HuH-7.5 (cell line): ENCODE results near the gene SLC5A1.
A peak's percentile ranks its signal among the peaks of the same experiment; 100 is the strongest.

Source experiments
- DNase-seq: peaks from one replicate; pipeline ENCODE4 v3.0.0; 2011; ENCODE audit warnings: low spot score

SLC5A1 gene

DNA sequence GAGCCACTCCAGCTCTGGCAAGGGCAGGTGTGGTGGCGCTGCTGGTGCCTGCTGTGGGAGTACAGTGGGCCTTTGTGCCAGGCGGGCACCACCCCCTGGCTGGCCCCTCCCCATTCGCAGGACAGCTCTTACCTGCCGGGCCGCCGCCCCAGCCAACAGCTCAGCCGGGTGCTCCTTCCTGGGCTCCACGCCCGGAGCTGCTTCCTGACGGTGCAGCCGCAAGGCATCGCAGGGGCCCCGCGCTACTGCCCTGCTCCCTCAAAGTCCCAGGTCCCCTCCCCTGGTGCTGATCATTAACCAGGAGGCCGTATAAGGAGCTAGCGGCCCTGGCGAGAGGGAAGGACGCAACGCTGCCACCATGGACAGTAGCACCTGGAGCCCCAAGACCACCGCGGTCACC lies at the start of gene SLC5A1:
Gene SLC5A1 (plus strand): TSS at position 338 of the 400 bp plus-strand sequence. CDS start 21 bp downstream, at position 359.
- no peak for DNase-seq

DNA sequence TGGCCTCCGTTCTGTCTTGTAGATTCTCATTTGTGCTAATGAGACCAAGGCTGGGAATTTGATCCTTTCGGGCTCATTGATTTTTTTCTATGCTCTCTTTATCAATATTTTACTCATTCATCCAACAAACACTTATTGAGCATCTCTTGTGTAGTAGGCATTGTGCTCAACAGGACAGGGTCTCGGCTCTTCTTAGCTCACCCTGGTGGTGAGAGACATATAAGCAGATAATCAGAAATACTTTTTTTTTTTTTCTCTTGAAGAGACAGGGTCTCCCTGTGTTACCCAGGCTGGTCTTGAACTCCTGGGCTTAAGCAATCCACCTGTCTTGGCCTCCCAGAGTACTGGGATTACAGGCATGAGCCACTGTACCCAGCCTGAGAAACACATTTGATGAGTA lies 48.0 kb upstream of the SLC5A1 start:
- DNase-seq, result no peak

DNA sequence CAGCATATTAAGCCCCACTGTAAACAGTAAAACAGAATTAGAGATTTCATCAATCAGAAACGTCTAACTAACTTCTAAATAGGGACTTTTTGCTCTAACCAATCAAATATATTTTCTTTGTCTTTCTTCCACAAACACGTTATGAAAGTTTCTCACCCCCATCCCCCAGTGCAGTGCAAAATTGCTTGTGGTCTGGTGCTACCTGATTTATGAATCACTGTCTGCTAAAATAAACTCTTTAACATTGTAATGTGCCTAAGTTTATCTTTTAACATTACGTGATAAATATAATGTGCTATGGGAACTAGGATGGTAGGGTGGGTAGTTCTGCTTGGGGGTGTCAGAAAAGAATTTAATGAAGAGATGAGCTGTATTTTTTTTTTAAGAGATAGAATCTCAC lies 47.3 kb upstream of the SLC5A1 start:
- no peak for DNase-seq

DNA sequence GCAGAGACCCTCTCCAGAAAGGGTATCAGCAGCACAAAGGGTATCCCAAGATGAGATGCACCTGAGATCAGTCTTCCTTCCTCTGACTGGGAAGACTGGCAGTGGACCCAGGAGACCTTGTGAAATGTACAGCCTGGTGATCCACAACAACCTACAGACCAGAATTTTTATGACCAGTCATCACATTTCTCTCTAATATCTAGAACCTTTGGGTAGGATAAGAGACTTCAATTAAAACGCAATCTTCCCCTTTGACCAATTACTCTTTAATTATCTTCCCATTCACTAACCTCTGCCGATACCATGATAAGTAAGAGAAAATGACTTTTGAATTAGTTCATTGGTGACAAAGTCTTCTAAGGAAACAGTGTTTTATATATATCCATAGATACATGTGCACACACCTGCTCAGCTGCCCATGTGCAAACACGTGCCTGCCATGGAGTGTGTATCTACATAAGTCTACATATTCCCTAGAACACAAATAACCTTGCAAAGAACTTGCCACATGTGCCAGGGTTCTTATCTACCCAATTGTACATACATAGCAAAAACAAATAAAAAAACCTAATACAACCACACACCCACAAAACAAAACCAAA lies 44.2 kb upstream of the SLC5A1 start:
- no peak for DNase-seq

DNA sequence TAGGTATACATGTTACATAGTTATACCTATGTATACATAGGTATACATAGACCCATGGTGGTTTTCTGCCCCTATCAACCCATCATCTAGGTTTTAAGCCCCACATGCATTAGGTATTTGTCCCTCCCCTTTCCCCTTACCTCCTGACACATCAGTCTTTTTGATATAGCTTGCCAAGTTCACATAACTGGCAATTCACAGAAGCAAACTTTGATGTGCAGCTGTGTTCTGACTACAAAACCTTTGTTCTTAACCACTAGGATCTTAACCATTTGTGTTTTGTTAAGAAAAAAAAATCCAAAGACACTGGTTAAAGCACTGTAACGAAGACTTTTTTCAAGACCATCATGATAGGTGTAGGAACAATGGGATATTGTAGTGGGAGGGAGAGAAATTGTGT lies 42.9 kb upstream of the SLC5A1 start:
- DNase-seq, result no peak

DNA sequence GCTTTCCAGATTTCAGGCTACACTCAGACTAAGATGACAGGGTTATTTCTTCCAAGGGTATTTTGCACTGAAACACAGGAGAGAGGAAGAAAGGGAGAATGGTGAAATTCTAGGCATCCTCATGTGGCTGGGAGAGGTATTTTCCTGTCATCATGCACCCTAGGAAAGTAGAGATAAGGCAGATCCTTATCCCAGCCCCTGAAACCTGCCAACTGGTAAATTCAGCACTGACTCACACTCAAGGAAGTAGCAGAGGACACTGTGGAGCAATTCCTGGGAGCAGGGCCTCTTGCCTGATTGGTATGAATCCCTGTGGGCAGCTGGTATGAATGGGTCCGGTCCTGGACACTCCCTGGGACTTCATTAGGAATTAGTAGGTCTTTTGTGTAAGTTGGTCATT lies 37.6 kb upstream of the SLC5A1 start:
- DNase-seq, result no peak

DNA sequence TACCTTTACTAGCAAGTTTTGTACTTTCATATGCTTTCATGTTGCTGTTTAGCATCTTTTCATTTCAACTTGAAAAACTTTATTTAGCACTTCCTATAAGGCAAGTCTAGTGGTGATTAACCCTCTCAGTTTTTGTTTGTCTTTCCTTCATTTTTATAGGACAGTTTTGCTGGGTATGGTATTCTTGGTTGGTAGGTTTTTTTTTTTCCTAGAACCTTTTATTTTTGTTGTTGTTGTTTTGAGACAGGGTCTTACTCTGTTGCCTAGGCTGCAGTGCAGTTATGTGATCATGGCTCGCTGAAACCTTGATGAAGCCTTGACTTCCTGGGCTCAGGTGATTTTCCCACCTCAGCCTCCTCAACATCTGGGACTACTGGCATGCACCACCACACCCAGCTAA lies 29.9 kb upstream of the SLC5A1 start:
- DNase-seq, result no peak

DNA sequence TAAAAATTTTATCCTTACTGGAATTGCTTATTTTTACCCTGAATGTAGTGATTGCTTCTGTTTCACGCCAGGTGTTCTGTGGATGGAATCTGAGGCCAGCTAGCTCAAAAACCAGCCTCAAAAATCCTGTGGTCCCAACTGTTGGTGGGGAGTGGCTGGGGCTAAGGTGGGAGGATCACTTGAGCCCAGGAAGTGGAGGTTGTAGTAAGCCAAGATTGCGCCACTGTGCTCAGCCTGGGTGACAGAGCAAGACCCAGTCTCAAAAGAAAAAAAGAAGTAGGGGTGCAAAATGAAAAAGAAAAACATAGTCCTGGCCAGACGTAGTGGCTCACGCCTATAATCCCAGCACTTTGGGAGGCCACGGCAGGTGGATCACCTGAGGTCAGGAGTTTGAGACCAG lies 27.0 kb upstream of the SLC5A1 start:
- DNase-seq, result no peak

DNA sequence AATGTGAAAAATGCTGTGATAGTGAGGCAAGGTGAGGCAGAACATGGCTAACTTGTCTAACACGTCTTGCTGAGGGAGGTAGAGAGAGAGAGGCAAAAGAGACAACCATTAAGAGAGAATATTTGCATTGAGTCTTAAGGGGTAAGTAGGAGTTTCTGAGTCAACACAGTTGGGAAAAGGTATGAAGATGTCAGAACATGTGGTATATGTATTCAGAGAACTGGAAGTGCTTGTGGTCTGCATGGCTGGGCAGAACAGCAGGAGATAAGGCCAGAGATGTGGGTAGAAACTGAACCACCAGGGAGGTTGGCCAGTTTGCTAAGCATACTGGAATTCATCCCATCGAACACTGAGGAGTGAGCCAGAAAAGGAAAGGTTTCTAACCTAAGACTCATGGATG lies 25.0 kb upstream of the SLC5A1 start:
- DNase-seq, result no peak

DNA sequence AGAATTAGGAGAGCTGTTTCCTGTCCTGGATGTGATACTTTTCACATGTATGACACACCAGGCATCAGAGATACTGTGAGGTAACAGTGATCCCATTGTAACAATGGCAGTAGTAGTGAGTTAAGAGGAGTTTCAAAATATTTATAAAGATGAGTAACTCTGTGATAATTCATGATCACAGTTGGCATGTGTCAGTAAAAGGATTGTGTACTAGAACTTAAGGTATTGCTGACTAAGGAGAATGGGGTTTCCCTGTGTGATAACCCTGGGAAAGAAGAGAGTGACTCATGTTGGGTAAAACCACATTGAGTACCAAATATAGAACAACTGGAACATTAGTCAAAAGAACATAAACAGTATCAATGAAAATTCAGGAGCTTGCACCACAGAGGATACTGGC lies 22.9 kb upstream of the SLC5A1 start:
- DNase-seq, result no peak

DNA sequence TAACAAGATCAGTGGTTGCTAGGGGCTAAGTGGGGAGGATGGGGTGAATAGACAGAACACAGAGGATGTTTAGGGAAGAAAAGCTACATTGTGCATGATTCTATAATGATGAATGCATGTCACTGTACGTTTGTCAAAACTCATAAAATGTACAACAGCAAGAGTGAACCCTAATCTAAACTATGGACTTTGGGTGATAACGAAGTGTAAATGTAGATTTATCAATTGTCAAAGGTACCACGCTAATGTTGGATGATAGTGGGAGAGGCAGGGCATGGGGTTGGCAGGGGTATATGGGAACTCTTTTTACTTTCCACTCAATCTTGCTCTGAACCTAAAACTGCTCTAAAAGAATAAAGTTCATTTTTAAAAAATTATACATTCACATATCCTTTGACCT lies 21.3 kb upstream of the SLC5A1 start:
- DNase-seq, result no peak

DNA sequence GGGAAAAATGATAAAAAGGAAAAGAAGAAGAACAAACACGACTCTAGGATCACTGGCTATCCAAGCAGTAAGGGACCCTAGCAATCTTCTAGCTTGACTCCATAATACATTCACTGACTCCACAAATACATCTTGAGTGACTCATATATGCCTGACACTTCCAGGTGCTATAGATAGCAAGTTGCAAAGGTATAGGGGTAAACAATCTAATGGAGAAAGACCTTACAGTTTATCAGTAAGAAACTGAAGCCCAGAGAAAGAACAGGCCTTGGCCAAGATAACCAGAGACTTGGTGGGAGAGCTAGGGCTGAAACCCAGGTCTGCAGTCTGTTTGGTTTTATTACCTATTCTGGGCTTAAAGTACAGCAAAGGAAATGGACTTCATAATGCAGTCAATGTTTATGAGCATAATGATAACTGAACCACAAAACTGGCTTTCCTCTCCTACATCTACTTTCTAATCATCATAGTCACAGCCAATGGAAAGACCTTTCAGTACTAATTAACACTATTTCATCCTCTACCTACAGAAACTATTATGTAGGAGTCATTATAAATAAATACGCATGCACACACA lies 19.7 kb upstream of the SLC5A1 start:
- DNase-seq, result no peak

DNA sequence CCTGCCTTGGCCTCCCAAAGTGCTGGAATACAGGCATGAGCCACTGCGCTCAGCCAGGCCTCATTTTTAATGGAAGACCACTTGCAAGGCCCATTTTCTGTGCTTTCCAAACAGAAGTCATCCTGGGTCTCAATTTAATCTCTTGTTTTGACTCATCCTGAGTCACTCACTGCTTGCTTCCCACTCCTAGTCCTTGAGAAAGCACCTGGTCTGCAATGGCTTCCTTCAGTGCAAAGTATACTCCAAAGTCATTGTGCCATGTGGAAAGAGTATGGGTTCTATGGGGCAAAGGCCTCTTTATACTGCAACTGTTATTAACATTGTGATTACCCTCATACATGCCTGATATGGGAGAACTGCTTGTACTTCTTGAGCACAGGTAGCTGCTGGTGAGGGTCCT lies 18.3 kb upstream of the SLC5A1 start:
- DNase-seq, result no peak

DNA sequence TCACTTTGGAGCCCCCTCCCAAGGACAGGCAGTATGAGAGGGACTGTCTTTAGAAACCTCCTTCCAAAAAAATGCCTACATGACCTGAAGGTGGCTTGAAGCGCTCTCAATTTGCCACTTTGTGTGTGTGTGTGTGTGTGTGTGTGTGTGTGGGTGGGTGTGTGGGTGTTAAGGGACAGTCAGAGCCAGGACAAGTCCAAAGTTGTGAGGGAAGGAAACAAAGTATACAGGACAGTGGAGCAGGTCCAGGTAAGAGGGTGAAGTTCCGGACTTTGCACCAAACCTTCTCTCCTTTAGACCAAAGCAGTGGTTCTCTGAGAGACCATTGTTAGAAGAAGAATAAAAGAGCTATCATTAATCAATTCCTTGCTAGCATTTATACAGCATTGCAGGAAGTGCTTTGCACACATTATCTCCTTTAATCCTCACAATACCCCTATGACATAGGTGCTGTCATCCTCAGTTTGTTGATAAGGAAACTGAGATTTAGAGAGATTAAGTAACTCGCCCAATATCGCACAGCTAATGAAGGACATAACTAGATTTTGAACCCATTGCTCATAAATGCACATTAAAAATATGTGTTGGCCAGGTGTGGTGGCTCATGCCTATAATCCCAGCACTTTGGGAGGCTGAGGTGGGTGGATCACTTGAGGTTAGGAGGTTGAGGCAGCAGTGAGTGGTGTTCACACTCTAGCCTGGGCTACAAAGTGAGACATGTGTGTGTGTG lies 12.4 kb upstream of the SLC5A1 start:
- no peak for DNase-seq

DNA sequence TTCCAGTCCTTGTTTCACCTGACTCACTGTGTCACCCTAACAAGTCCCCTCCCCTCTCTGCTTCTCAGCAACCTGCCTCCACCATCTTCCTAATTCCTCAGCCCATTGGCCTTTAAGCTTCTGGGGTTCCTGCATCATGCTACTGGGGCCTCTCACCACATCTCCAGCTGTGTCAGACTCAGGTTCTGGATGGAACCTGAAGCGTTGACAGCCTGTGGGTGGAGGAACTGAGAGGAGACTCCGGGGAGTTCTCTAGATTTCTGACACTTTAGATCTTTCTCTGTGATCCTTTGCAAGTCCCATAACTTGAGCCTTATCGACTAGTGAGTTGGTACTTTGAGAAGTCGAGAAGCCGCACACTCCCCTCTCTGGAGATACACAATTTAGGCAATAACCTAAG lies 11.6 kb upstream of the SLC5A1 start:
- no peak for DNase-seq

DNA sequence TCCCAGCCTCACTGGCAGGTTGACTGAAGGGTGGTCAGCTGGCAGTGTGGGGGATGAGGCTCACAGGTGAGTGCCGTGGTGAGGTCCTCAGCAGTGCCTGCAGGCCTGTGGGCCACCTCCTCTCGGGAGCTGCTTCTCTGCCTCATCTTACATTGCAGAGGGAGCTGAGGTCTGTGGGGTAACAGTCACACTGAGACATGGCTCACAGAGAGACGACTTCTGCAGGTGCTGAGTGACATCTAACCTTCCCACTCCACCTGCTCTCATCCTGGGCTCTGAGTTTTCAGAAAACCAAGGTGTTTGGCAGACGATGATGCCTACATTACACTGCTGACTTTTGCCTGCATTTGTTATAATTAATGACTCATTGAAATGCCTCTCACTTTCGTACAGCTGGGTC lies 8.8 kb upstream of the SLC5A1 start:
- no peak for DNase-seq

DNA sequence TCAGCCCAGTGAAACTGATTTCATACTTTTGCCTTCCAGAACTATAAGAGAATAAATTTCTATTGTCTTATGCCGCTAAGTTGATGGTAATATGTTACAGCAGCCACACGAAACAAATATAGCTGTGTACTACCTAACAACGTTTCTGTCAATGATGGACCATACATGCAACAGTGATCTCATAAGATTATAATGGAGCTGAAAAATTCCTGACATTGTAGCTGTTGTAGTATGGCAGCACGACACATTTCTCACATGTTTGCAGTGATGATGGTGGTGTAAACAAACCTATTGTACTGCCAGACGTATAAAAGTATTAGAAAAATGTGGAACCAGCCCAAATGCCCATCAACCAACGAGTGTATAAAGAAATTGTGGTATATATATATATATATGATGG lies 5.8 kb upstream of the SLC5A1 start:
- no peak for DNase-seq

DNA sequence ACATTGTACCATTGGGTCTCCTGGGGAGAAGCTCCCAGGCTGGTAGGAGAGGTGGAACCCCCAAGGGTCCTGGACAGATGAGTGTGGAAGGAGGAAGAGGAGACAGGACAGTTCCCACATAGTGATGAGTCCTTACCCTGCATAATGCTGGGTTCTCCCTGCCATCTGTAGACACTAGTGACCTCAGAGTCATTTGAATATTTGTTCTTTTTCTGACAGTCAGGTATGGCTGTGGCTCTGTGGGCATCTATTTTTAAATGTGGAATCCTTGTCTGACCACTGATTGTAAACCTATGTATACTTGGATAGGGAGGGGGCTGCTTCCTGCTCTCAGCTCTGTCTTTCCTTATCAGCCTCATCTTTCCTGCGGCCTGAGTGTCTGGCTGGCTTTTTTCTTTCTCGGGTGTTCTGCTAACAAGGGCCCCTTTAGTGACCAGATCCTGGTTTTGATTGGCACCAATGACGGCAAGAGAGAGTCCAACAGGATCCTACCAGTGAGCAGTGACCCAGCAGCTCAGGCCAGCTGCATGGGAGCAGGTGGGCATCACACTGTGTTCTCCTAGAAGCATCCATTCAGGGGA lies 2.6 kb upstream of the SLC5A1 start:
- no peak for DNase-seq

DNA sequence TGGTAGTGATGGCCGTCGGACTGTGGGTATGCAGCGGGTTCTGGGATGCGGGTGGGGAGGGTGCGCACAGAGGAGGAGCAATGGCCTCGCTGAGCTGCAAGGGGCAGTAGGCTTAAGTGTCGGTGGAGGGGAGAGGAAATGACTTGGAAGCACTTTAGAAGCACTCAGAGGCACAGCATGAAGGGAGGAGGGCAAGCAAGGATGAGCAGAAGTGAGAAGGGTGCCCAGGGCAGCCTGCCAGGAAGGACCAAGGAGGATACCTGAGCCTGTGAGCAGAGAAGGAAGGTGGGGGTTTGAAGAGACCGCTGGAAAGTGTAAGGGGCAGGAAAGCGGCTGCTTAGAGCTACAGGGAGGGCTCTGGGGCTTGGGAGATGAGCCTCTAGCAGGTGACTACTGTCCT lies 330 bp downstream of the SLC5A1 start:
- DNase-seq, result no peak

DNA sequence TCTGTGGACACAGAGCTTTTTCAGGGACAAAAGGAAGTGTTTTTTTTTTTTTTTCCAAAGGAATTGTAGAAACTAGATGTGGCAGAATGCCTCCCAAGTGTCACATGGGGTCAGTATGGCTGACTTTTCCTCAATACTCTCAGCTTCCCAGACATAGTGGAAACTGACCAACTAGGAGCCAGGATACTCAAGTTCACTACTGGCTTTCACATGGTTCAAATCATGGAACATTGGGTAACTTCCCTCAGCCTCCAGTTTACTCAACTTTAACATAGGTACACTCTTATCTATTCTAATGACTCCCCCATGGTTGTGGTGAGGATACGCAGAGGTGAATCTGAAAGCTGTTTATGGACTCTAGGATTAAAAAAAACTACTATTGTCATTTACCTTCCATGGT lies 1.4 kb downstream of the SLC5A1 start:
- DNase-seq, result no peak

DNA sequence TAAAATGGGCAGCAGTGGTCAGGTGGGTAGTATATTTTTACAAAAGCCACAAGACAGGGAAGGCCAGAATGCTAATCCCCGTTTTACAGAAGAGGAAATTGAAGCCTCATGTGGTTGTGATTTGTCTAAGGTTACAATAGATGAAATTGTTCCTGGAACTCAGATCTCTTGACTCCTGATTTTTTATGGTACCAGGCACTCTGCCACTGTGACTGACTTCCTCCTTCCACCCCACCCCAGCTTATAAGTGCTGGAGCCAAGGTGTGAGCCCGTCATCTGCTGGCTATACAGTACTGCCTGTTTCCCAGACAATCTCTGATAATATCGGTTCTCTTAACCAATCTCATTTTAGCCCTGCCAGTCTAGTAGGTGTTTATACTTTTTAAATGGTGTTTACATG lies 1.9 kb downstream of the SLC5A1 start:
- DNase-seq, result no peak

DNA sequence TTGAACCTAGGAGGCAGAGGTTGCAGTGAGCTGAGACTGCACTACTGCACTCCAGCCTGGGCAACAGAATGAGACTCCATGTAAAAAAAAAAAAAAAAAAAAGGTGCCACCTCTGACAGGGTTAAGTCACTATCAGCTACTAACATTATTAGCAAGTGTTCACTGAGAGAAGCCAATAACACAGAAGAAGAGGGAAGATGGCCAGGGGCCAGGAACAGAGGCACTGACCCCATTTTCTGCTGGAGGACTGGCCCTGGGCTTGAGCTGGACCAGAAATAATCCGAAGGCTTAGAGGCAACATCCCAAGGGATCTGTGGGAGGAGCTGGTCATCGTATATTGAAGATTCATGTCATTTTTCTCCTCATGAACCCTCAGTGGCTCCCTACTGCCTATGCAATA lies 5.0 kb downstream of the SLC5A1 start:
- no peak for DNase-seq

DNA sequence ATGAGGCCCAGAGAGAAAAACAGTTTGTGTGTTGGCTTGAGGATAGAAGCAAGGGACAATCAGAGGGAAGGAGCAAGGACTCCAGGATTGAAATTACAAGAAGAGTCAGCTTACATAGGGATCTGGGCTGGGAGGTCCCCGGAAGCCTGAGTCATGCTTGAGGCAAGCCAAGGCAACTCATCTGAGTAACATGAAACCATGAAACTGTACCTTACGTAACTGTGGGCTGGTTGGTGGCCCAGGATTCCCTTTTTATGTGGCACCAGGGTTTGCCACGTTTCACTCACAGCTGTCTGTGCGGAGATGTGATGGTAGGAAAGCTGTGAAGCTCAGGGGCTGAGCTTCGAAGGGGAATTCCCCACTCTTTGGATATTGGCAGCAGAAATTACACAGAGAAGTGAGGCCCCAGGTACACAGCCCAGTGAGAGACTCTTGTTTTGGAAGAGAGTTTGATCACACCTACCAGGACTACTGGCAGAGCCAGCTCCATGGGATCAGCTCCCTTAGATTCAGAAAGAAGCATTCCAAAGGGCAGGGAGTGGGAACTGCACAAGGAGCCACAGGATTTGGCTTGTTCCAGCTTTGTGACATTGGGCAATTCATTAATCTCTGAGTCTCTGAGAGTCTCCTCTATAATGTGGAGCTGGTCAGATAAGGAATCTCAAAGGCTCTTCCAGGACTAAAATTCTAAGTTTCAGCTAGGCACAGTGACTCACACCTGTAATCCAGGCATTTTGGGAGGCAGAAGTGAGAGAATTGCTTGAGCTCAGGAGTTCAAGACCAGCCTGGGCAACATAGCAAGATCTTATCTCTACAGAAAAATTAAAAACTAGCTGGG lies 7.8 kb downstream of the SLC5A1 start:
- DNase-seq, result peak; percentile 22
